IMR-90 (cell line): Measurements from ENCODE around the gene HAUS7. TPM values are rescaled to one million over a fixed set of nuclear protein-coding genes. Genes with fewer than 3 reads are reported as not detected.

ENCODE experiments used
- ATAC-seq: fragments of 200-7000 bp; cut with Tn5 transposase; 2 replicates; pipeline ENCODE4 v1.9.1; 2020; ENCODE audit warnings: low read depth, mild to moderate bottlenecking, moderate library complexity
- BruUV-seq: library from RNA; stranded (reverse); fragments of 400-500 nt; replicated peaks from 2 replicates; lab custom pipeline; 2021; lab: Mats Ljungman, UMichigan
- CTCF ChIA-PET: fragments of 300-600 bp; formaldehyde crosslinking; extraction: SDS; loops from one replicate; lab custom pipeline; 2021; ENCODE audit warnings: antibody characterized with exemption; lab: Yijun Ruan, JAX
- POLR2A ChIA-PET: fragments of 300-600 bp; sonication (Branson Sonifier 250); formaldehyde crosslinking; loops from one replicate; lab custom pipeline; 2022; ENCODE audit warnings: antibody characterized with exemption; ENCODE audit not compliant: unreplicated experiment; lab: Charles Lee
- DNase-seq: peaks from one replicate; pipeline ENCODE4 v3.0.0; 2013
- H2AFZ ChIP-seq: replicated peaks from 2 replicates; pipeline ENCODE3; 2013; ENCODE audit warnings: low read length, mild to moderate bottlenecking; ENCODE audit not compliant: poor library complexity
- H2AK5ac ChIP-seq: 2 replicates; pipeline ENCODE4 v1.6.1; 2013; ENCODE audit warnings: low read depth, low read length, inconsistent platforms
- H2AK9ac ChIP-seq: replicated peaks from 2 replicates; pipeline ENCODE3; 2013; ENCODE audit warnings: mild to moderate bottlenecking, low read depth, low read length, moderate library complexity; ENCODE audit not compliant: poor library complexity
- H2BK120ac ChIP-seq: 2 replicates; pipeline ENCODE4 v1.6.1; 2013; ENCODE audit warnings: low read depth, low read length, inconsistent platforms
- H2BK15ac ChIP-seq: 3 replicates; pipeline ENCODE4 v1.6.1; 2013; ENCODE audit warnings: low read depth, low read length, inconsistent platforms
- H2BK20ac ChIP-seq: 2 replicates; pipeline ENCODE4 v1.6.1; 2013; ENCODE audit warnings: low read depth, mild to moderate bottlenecking, inconsistent platforms, low read length, moderate library complexity
- H2BK5ac ChIP-seq: 2 replicates; pipeline ENCODE4 v1.6.1; 2013; ENCODE audit warnings: mild to moderate bottlenecking, low read depth, low read length, inconsistent platforms; ENCODE audit not compliant: poor library complexity, severe bottlenecking
- H3K14ac ChIP-seq: replicated peaks from 2 replicates; pipeline ENCODE4 v1.6.1; 2013; ENCODE audit warnings: low read depth, low read length, inconsistent platforms
- H3K18ac ChIP-seq: 2 replicates; pipeline ENCODE4 v1.6.1; 2013; ENCODE audit warnings: low read depth, low read length, control low read depth
- H3K23ac ChIP-seq: 2 replicates; pipeline ENCODE4 v1.6.1; 2013; ENCODE audit warnings: low read depth, low read length, inconsistent platforms
- H3K27ac ChIP-seq: 2 replicates; pipeline ENCODE4 v1.5.1; 2013; ENCODE audit warnings: mild to moderate bottlenecking, control low read depth, low read length; ENCODE audit not compliant: insufficient read depth
- H3K27me3 ChIP-seq: 2 replicates; pipeline ENCODE4 v1.6.1; 2013; ENCODE audit warnings: low read length; ENCODE audit not compliant: control insufficient read depth, insufficient read depth
- H3K36me3 ChIP-seq: 2 replicates; pipeline ENCODE4 v1.6.1; 2013; ENCODE audit warnings: low read length, mixed read lengths; ENCODE audit not compliant: control insufficient read depth, insufficient read depth
- H3K4ac ChIP-seq: 2 replicates; pipeline ENCODE4 v1.6.1; 2013; ENCODE audit warnings: low read depth, low read length, inconsistent platforms
- H3K4me1 ChIP-seq: 2 replicates; pipeline ENCODE4 v1.6.1; 2013; ENCODE audit warnings: low read length, mixed read lengths; ENCODE audit not compliant: control insufficient read depth, insufficient read depth
- H3K4me2 ChIP-seq: 2 replicates; pipeline ENCODE4 v1.6.1; 2013; ENCODE audit warnings: low read depth, mild to moderate bottlenecking, control low read depth, low read length, moderate library complexity
- H3K4me3 ChIP-seq: 2 replicates; pipeline ENCODE4 v1.5.1; 2013; ENCODE audit warnings: low read depth, mild to moderate bottlenecking, control low read depth, low read length, moderate library complexity; ENCODE audit not compliant: insufficient read depth
- H3K56ac ChIP-seq: 2 replicates; pipeline ENCODE4 v1.6.1; 2013; ENCODE audit warnings: low read length, inconsistent platforms; ENCODE audit not compliant: insufficient read depth; ENCODE audit errors: extremely low read depth
- H3K79me1 ChIP-seq, 2 experiments: 2 replicates each; pipeline ENCODE4 v1.6.1; 2013; ENCODE audit warnings: low read length in 2 of 2, inconsistent platforms in 1 of 2, low read depth in 1 of 2
- H3K9ac ChIP-seq: 2 replicates; pipeline ENCODE4 v1.6.1; 2013; ENCODE audit warnings: low read depth, low read length, control low read depth
- H3K9me1 ChIP-seq: 2 replicates; pipeline ENCODE4 v1.6.1; 2013; ENCODE audit warnings: low read length, inconsistent platforms; ENCODE audit not compliant: insufficient read depth
- H3K9me3 ChIP-seq: 2 replicates; pipeline ENCODE4 v1.6.1; 2013; ENCODE audit warnings: low read length; ENCODE audit not compliant: control insufficient read depth, insufficient read depth
- H4K20me1 ChIP-seq: 2 replicates; pipeline ENCODE4 v1.6.1; 2013; ENCODE audit warnings: low read length, inconsistent platforms; ENCODE audit not compliant: insufficient read depth
- H4K5ac ChIP-seq: 2 replicates; pipeline ENCODE4 v1.6.1; 2013; ENCODE audit warnings: mild to moderate bottlenecking, low read depth, low read length, control low read depth
- H4K8ac ChIP-seq, 2 experiments: 2 replicates each; pipeline ENCODE4 v1.6.1; 2013; ENCODE audit warnings: low read depth in 2 of 2, low read length in 2 of 2, control low read depth in 1 of 2, inconsistent platforms in 1 of 2
- H4K91ac ChIP-seq: 2 replicates; pipeline ENCODE4 v1.6.1; 2013; ENCODE audit warnings: low read depth, low read length, inconsistent platforms; ENCODE audit not compliant: insufficient read depth
- BHLHE40 ChIP-seq: fragments of 150-350 bp; IDR thresholded peaks from 2 replicates; pipeline ENCODE4 v1.6.1; 2016; ENCODE audit warnings: mild to moderate bottlenecking, low read depth, low read length
- CEBPB ChIP-seq: IDR thresholded peaks from 2 replicates; pipeline ENCODE4 v1.6.1; 2012; ENCODE audit warnings: low read depth, low read length, improper control_type of control experiment
- CTCF ChIP-seq: conservative IDR thresholded peaks from 2 replicates; pipeline ENCODE4 v1.5.1; 2012; ENCODE audit warnings: mild to moderate bottlenecking, low read depth, low read length, improper control_type of control experiment
- ELK1 ChIP-seq: fragments of 150-350 bp; IDR thresholded peaks from 2 replicates; pipeline ENCODE4 v1.6.1; 2016; ENCODE audit warnings: low read depth, mild to moderate bottlenecking, low read length, moderate library complexity, borderline replicate concordance
- FOS ChIP-seq: fragments of 150-350 bp; IDR thresholded peaks from 2 replicates; pipeline ENCODE4 v1.6.1; 2016; ENCODE audit warnings: low read depth, low read length
- MAFK ChIP-seq: IDR thresholded peaks from 2 replicates; pipeline ENCODE4 v1.6.1; 2012; ENCODE audit warnings: low read depth, low read length, improper control_type of control experiment
- MAZ ChIP-seq: IDR thresholded peaks from 2 replicates; pipeline ENCODE4 v1.6.1; 2012; ENCODE audit warnings: low read depth, mild to moderate bottlenecking, low read length, improper control_type of control experiment, moderate library complexity, borderline replicate concordance
- MXI1 ChIP-seq: IDR thresholded peaks from 2 replicates; pipeline ENCODE4 v1.6.1; 2012; ENCODE audit warnings: low read depth, mild to moderate bottlenecking, low read length, moderate library complexity, borderline replicate concordance
- NFE2L2 ChIP-seq: fragments of 150-350 bp; IDR thresholded peaks from 2 replicates; pipeline ENCODE4 v1.6.1; 2016; ENCODE audit warnings: low read depth, mild to moderate bottlenecking, low read length
- POLR2A ChIP-seq: IDR thresholded peaks from 2 replicates; pipeline ENCODE4 v1.6.1; 2012; ENCODE audit warnings: mild to moderate bottlenecking, low read depth, low read length
- RAD21 ChIP-seq: IDR thresholded peaks from 2 replicates; pipeline ENCODE4 v1.6.1; 2012; ENCODE audit warnings: low read length, improper control_type of control experiment
- RFX5 ChIP-seq: IDR thresholded peaks from 2 replicates; pipeline ENCODE4 v1.8.0; 2012; ENCODE audit warnings: low read depth, mild to moderate bottlenecking, low read length, moderate library complexity
- SMC3 ChIP-seq: fragments of 150-350 bp; IDR thresholded peaks from 2 replicates; pipeline ENCODE4 v1.6.1; 2016; ENCODE audit warnings: low read depth, mild to moderate bottlenecking, antibody characterized with exemption, low read length, moderate library complexity
- USF2 ChIP-seq: fragments of 150-350 bp; IDR thresholded peaks from 2 replicates; pipeline ENCODE4 v1.6.1; 2017; ENCODE audit warnings: mild to moderate bottlenecking, antibody characterized with exemption, low read length, low read depth
- WGBS, 2 experiments: methylation state at CpG; one replicate each; pipeline versions ENCODE4 v1.1.5 to v1.1.7; 2013; ENCODE audit warnings: missing lambda C conversion rate in 2 of 2; ENCODE audit not compliant: insufficient read length in 1 of 2; ENCODE audit errors: extremely low coverage in 2 of 2; 5-methylcytosine and 5-hydroxymethylcytosine counted together
- dilution Hi-C: fragments of 300-500 bp; cut with HindIII; formaldehyde crosslinking; loops from one replicate; pipeline ENCODE4 v1.14.3; 2018; ENCODE audit warnings: low sequenced_read_pairs; ENCODE audit not compliant: unreplicated experiment
- in situ Hi-C: fragments of 300-500 bp; cut with MboI; formaldehyde crosslinking; loops from 3 replicates; pipeline ENCODE4 v1.14.3; 2019; ENCODE audit warnings: low sequenced_read_pairs, inconsistent platforms, mixed read lengths
- intact Hi-C: fragments of 100-400 bp; cut with micrococcal nuclease; formaldehyde crosslinking; loops from 2 replicates; pipeline ENCODE4 v1.10.0; 2022
- polyA plus RNA-seq, 3 experiments: library from polyadenylated mRNA; depleted of rRNA; stranded (reverse); fragments of >200 nt; gene quantifications; 2 replicates each; pipeline ENCODE4 v1.2.3, GENCODE V29; 2012; ENCODE audit warnings: low replicate concordance in 1 of 3
- total RNA-seq: library from RNA; depleted of rRNA; stranded (reverse); fragments of >200 nt; gene quantifications from 2 replicates; pipeline ENCODE4 v1.2.3, GENCODE V29; 2012

Gene HAUS7
- total and polyA plus RNA-seq, 2 of the 4 experiments (the other 2 are of a cell fraction) = 10.8 to 25.9 TPM

DNA sequence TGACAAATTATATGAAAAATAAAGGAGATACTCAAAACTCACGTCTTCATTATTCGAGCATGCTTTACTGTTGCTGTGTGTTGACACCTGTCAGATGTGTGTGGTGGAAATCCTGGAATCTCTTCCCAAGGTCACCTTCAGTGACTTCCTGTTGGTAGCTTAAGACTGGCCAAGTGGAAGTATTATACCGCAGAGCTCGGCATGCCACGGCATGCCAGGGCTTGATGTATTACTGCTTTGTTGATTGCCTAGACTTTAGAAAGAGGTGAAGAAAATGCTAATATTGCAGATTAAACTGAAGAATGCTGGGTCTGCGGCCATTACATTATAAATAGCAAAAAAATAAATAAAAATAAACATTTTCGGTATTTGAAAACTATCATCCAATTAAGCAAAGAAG is 29.1 kb downstream of the HAUS7 start:
- Histone ChIP-seq H2BK15ac (no peak overlapping the region), H3K27ac (no peak overlapping the region), H3K23ac (no peak overlapping the region), H4K8ac (no peak overlapping the region), H3K56ac (no peak overlapping the region), H3K9ac (no peak overlapping the region), H3K4me2 (no peak overlapping the region), H3K4me3 (no peak overlapping the region), H4K91ac (no peak overlapping the region), H2BK5ac (no peak overlapping the region), H2AK9ac (no peak overlapping the region), H3K36me3 (no peaks in the 10 kb centered on the region), H4K20me1 (no peaks in the 10 kb centered on the region), H2AK5ac (no peak overlapping the region), H2BK20ac (no peak overlapping the region), H3K4ac (no peak overlapping the region), H3K18ac (no peak overlapping the region), H3K14ac (no peak overlapping the region), H3K9me3 (peaks cover 6% of the 10 kb centered on the region), H4K5ac (no peak overlapping the region), H3K27me3 (peaks cover 6% of the 10 kb centered on the region), H2BK120ac (no peak overlapping the region), H3K79me1 (no peaks in the 10 kb centered on the region), H3K9me1 (no peaks in the 10 kb centered on the region), H2AFZ (no peak overlapping the region), H3K4me1 (no peaks in the 10 kb centered on the region)
- ChIA-PET POLR2A (no interaction called here), CTCF (no interaction called here)
- no peak for TF ChIP-seq CEBPB
- no peak for TF ChIP-seq POLR2A
- no peak for TF ChIP-seq SMC3
- TF ChIP-seq RAD21 = no peak
- TF ChIP-seq BHLHE40 = no peak
- no peak for TF ChIP-seq NFE2L2
- TF ChIP-seq RFX5 = no peak
- no peak for TF ChIP-seq MAZ
- no peak for TF ChIP-seq MAFK
- no peak for TF ChIP-seq FOS
- no peak for TF ChIP-seq USF2
- TF ChIP-seq MXI1 = no peak
- no peak for TF ChIP-seq ELK1
- no peak for TF ChIP-seq CTCF
- no TSS peak for BruUV-seq
- ATAC-seq (no peak), DNase-seq (no peak)
- in situ Hi-C loops = no loop called here
- no CpG with 5 or more reads among the region's 7 CpGs for WGBS, 2 experiments
- dilution Hi-C loops = no loop called here
- intact Hi-C loops = no loop called here
